Renal cortex interstitium (tissue), 11 donors: ENCODE data around the gene SH3GL1. TPM values are rescaled to one million over a fixed set of nuclear protein-coding genes. Genes with fewer than 3 reads are reported as not detected.

Source experiments
- DNase-seq, 11 donors: peaks; one replicate each; pipeline ENCODE4 v3.0.0-alpha.2; 2013; ENCODE audit warnings: low read depth in 9 of 11, low spot score in 4 of 11; ENCODE audit errors: extremely low read depth in 1 of 11
- polyA plus RNA-seq, 3 donors: library from polyadenylated mRNA; unstranded; fragments of 120-200 nt; gene quantifications; one replicate each; pipeline ENCODE4 v1.2.1, GENCODE V29; 2013; ENCODE audit not compliant: insufficient read length in 3 of 3

The SH3GL1 gene
- polyA plus RNA-seq, 3 donors = 54.5 to 80.5 (median 73.3) TPM

GRCh38 chr19:4388337-4389063 is 11.8 kb downstream of the SH3GL1 start:
- DNase-seq = no peak

- DNase-seq = no peak
Observed at GRCh38 chr19:4386041-4386782, 14.1 kb downstream of the SH3GL1 start.

DNA sequence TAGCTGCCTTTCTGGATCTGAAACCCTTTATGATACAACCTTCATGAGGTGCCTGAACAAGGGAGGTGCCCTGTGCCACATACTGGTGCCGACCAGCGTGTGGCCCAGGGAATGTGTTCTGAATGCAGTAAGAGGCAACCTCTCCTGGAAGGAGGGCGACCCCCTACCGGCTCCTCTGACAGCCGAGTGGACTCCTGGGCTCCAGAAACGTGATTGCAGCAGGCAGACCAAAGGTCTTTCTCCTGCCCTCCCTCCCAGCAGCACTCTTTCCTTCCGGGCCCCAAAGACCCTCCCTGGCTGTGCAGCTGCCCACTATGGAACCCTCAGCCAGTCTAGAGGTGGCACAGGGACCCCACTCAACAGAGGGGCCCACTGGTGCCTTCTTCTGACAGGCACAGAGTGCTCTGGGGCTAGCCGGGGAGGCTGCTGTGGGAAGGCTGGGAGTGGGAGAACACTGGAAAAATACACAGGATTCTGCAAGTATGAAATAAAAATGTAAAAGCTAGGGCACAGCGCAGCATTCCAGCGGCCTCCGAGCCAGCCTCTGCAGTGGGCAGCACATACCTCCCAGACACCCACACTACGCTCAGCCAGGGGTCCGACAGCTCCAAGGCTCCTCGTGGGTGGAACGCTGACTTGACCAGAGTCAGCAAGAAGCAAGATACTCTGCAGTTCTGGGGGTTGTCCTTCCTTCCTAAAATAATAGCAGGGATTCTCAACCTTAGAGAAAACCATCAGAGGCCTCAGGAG is 14.9 kb downstream of the SH3GL1 start:
- DNase-seq = no peak

- DNase-seq = no peak
Observed at GRCh38 chr19:4380254-4380727, 20.1 kb downstream of the SH3GL1 start.

GRCh38 chr19:4379383-4380253 is 20.7 kb downstream of the SH3GL1 start:
- no peak for DNase-seq

DNA sequence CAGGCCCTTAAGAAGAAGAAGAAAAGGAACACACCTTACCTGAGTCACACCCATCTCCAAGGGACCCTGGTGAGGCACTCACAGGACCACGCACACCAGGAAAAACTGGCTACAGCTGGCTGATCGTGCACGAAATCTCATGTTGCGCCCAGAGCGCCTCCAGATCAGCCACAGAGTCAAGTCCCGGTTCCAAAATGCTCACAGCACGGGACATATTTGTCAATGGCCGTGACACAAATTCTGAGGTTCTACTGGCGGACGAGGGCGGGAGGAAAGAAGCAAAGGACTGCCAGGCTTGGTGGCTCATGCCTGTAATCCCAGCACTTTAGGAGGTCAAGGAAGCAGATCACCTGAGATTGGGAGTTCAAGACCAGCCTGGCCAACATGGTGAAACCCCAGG is 21.5 kb downstream of the SH3GL1 start:
- DNase-seq = no peak

DNA sequence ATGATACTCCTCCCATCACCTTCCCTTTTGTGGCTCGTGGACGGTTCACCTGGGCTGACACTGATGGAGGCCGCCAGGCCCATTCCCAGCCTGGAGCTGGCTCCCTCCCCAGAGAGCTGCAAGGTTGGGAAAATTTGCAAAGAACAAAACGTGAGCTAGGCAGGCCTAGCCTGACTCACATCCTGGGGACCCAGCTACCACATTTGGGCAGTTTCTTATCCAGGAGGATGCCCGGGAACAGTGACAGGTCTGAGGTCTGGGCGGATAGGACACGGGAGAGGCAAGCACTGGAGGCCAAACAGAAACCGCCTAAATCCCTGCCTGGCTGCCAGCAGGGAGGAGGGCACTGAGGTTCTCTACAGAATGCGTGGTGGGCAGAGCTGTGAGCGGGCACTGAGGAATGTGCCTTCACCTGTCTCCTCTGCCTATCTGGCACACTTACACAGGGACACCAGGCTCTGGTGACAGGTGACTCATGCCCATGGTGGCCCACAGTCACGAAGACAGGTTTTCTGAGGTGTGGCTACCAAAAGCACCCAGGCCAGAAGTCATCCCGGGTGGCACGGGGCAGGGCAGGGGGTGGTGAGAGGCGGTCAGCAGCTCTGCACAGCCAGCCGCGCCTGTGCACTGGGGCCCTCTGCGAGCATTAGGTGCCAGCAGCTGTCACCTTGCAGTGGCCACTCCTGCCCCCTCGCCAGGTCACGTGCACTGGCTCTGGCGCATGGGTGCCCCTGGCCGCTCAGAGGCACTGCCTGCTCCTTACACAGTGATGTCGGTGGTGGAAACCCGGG is 23.2 kb downstream of the SH3GL1 start:
- DNase-seq = no peak

- no peak for DNase-seq
Observed at GRCh38 chr19:4376671-4376990, 23.7 kb downstream of the SH3GL1 start.

GRCh38 chr19:4376028-4376670 is 24.2 kb downstream of the SH3GL1 start:
- DNase-seq = no peak

DNA sequence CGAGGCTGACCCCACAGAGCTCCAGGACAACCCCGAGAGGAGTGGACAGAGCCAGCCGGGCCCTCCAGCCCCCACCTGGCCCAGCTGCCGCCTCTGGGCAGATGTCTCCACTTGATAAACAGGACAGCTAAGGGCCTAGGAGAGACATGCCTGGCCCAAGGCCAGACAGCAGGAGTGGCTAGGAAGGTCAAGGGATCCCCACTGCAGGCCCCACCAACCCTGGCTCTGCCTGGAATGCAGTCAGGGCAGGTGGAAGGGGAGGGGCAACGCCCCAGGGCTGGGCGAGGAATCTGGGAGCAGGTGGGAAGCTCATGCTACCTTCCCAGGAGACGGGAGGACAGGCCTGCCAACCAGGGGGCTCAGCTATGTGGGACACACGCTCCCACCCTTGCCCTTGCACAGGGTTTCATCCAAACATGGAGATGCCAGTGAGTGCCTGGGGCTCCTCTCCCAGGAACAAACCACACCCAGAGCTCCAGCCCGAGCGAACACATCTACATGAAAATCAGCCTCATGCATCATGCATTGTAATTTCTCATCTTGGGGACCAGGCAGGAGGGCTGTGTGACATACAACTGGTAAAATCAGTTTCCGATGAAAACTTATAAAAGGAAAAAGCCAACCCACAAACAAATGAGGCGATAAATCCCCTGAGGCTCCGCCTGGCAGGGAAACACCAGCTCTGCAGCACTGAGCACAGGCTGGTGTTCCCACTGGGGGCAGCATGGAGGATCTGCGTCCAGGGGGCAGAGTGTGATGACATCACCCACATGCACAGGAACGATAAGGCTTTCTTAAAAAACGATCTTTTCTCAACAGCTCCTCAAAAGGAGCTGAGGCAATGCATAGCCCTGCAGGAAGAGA is 25.0 kb downstream of the SH3GL1 start:
- peak in 1 of 11 donors; percentile 50 for DNase-seq

GRCh38 chr19:4374498-4375163 is 25.7 kb downstream of the SH3GL1 start:
- no peak for DNase-seq

DNA sequence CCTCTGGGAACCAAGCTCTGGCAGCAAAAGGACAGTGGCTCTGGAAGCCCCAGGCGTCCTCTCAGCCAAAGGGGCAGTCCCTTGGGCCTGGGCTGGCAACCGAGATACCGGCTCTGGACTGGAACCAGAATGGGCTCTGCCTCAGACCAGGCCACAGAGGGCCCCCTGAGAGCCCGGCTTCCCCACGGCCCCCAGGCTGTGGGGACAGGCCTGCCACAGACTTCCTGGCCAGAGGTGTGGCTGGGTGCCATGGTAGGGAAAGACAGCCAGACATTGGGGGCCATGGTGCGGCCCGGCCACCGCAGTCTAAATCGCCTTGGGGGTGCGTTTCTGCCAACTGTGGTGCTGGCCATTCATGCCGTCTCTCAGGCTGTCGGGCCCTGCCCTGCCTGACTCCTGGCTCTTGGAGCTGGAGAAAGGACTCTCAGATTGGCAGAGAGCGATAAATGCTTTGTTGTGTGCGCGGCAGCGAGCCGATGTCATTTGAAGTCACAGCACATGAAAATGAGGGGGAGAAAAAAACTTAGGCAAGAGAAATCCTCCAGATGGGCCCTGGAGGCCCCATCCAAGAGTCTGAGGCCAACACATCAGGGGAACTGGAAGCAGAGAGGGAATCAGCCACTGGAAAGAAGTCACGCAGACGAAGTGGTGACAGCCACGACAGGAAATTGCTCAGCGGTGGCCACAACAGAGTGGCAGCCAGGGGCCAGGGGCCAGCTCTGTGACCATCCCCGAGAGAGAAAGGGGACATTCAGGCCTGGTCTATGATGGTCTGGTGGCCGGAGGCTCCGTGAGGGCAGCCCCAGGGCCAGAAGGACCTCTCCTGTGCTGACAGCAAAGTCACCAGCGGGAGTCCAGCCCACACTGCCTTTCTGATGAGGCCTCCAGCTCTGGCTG is 26.5 kb downstream of the SH3GL1 start:
- DNase-seq = no peak

GRCh38 chr19:4373013-4373367 is 27.4 kb downstream of the SH3GL1 start:
- DNase-seq = no peak

GRCh38 chr19:4372165-4373012 is 28.0 kb downstream of the SH3GL1 start:
- no peak for DNase-seq
